Loucy (cell line): ENCODE measurements around the gene SCYL3.

Source experiments
- H2AFZ ChIP-seq: fragments of 200-600 bp; sonication (generic); 2 replicates; pipeline ENCODE4 v1.6.0; 2016; ENCODE audit warnings: antibody characterized with exemption, mild to moderate bottlenecking, low read length, moderate library complexity
- H3F3A ChIP-seq: fragments of 200-600 bp; 2 replicates; pipeline ENCODE4 v1.6.0; 2016; ENCODE audit warnings: antibody characterized with exemption, low read depth, mild to moderate bottlenecking
- H3K27me3 ChIP-seq: fragments of 200-600 bp; sonication (generic); 2 replicates; pipeline ENCODE4 v1.6.1; 2014; ENCODE audit warnings: low read length, mild to moderate bottlenecking; ENCODE audit not compliant: insufficient read depth, poor library complexity, severe bottlenecking
- H3K36me3 ChIP-seq: fragments of 200-600 bp; sonication (generic); 2 replicates; pipeline ENCODE4 v1.6.1; 2016; ENCODE audit warnings: low read length; ENCODE audit not compliant: insufficient read depth
- H3K4me1 ChIP-seq: fragments of 200-600 bp; sonication (generic); 2 replicates; pipeline ENCODE4 v1.5.1; 2014; ENCODE audit warnings: low read length, mild to moderate bottlenecking; ENCODE audit not compliant: insufficient read depth, poor library complexity, severe bottlenecking
- H3K4me2 ChIP-seq: fragments of 200-600 bp; sonication (generic); 2 replicates; pipeline ENCODE4 v1.6.0; 2014; ENCODE audit warnings: antibody characterized with exemption, low read length, low read depth, mild to moderate bottlenecking; ENCODE audit not compliant: poor library complexity, severe bottlenecking
- H3K4me3 ChIP-seq: fragments of 200-600 bp; sonication (generic); 2 replicates; pipeline ENCODE4 v1.5.1; 2014; ENCODE audit warnings: low read length, mild to moderate bottlenecking, mixed read lengths; ENCODE audit not compliant: poor library complexity, severe bottlenecking
- H3K79me2 ChIP-seq: fragments of 200-600 bp; sonication (generic); 2 replicates; pipeline ENCODE4 v1.6.1; 2014; ENCODE audit warnings: low read length; ENCODE audit not compliant: insufficient read depth
- H3K9ac ChIP-seq: fragments of 200-600 bp; sonication (generic); 2 replicates; pipeline ENCODE4 v1.6.0; 2014; ENCODE audit warnings: mild to moderate bottlenecking, low read depth, low read length, moderate library complexity; ENCODE audit not compliant: poor library complexity, severe bottlenecking
- H3K9me2 ChIP-seq: fragments of 200-600 bp; sonication (generic); replicated peaks from 2 replicates; pipeline ENCODE4 v1.6.1; 2016; ENCODE audit warnings: low read depth, low read length, mixed read lengths
- H3K9me3 ChIP-seq: fragments of 200-600 bp; sonication (generic); 2 replicates; pipeline ENCODE4 v1.6.1; 2014; ENCODE audit warnings: mild to moderate bottlenecking, antibody characterized with exemption, low read length, low read depth; ENCODE audit not compliant: insufficient read depth
- H4K20me1 ChIP-seq: fragments of 200-600 bp; sonication (generic); 2 replicates; pipeline ENCODE4 v1.6.0; 2014; ENCODE audit warnings: antibody characterized with exemption, low read length, mild to moderate bottlenecking; ENCODE audit not compliant: insufficient read depth, poor library complexity, severe bottlenecking
- CTCF ChIP-seq: fragments of 200-600 bp; sonication (generic); conservative IDR thresholded peaks from 2 replicates; pipeline ENCODE4 v1.5.1; 2014; ENCODE audit warnings: mild to moderate bottlenecking, antibody characterized with exemption, low read length
- EZH2phosphoT487 ChIP-seq: fragments of 200-600 bp; IDR thresholded peaks from 2 replicates; pipeline ENCODE4 v1.6.1; 2018; ENCODE audit warnings: antibody characterized with exemption, mild to moderate bottlenecking, moderate library complexity, borderline replicate concordance

SCYL3 gene

GRCh38 chr1:169889871-169890270 lies 3.8 kb downstream of the SCYL3 start:
- Histone ChIP-seq H3K4me3 (peak overlapping the region; percentile 91), H3K4me2 (peak overlapping the region; percentile 97), H3K36me3 (peaks cover 5% of the 10 kb centered on the region; the same call in 1 of the 2 replicates), H3K9me2 (no peaks in the 10 kb centered on the region), H3K9me3 (no peaks in the 10 kb centered on the region), H3F3A (peaks cover 11% of the 10 kb centered on the region; the same call in 1 of the 2 replicates), H3K79me2 (peaks cover 77% of the 10 kb centered on the region), H3K4me1 (peaks cover 82% of the 10 kb centered on the region), H4K20me1 (no peaks in the 10 kb centered on the region), H2AFZ (no peak overlapping the region), H3K9ac (peak overlapping the region; percentile 99), H3K27me3 (peaks cover 4% of the 10 kb centered on the region)
- TF ChIP-seq CTCF (no peak), EZH2phosphoT487 (no peak)

- TF ChIP-seq CTCF (no peak), EZH2phosphoT487 (no peak)
- Histone ChIP-seq H3K27me3 (no peaks in the 10 kb centered on the region), H3K9me2 (no peaks in the 10 kb centered on the region), H2AFZ (no peak overlapping the region), H3K4me2 (peak overlapping the region; percentile 97), H3K9ac (peak overlapping the region; percentile 99), H3K4me3 (peak overlapping the region; percentile 41), H3K4me1 (peaks cover 74% of the 10 kb centered on the region), H3K9me3 (no peaks in the 10 kb centered on the region), H3F3A (peaks cover 11% of the 10 kb centered on the region; the same call in 1 of the 2 replicates), H3K36me3 (peaks cover 5% of the 10 kb centered on the region; the same call in 1 of the 2 replicates), H4K20me1 (no peaks in the 10 kb centered on the region), H3K79me2 (peaks cover 79% of the 10 kb centered on the region)
Measured at GRCh38 chr1:169886931-169887330, 6.8 kb downstream of the SCYL3 start.

GRCh38 chr1:169886422-169886821 lies 7.3 kb downstream of the SCYL3 start:
- H3K4me2 ChIP-seq = peak overlapping the region; percentile 97
- H3K9ac ChIP-seq = peak overlapping the region; percentile 99
- no peaks in the 10 kb centered on the region for H4K20me1 ChIP-seq
- peak overlapping the region; percentile 41 for H3K4me3 ChIP-seq
- no peak for TF ChIP-seq EZH2phosphoT487
- TF ChIP-seq CTCF = no peak
- peaks cover 5% of the 10 kb centered on the region; the same call in 1 of the 2 replicates for H3K36me3 ChIP-seq
- H2AFZ ChIP-seq = no peak overlapping the region
- H3K9me2 ChIP-seq = no peaks in the 10 kb centered on the region
- H3K9me3 ChIP-seq = no peaks in the 10 kb centered on the region
- no peaks in the 10 kb centered on the region for H3K27me3 ChIP-seq
- peaks cover 74% of the 10 kb centered on the region for H3K79me2 ChIP-seq
- peaks cover 69% of the 10 kb centered on the region for H3K4me1 ChIP-seq
- H3F3A ChIP-seq = peaks cover 6% of the 10 kb centered on the region; the same call in 1 of the 2 replicates
